HuH-7.5 (cell line): Measurements from ENCODE around the gene TMEM50A.
"Not testable (repeated sequence)": the region's sequence is repeated elsewhere in the genome, so short reads cannot be mapped to it uniquely, and the experiment has no call there.

ENCODE experiments used
- DNase-seq: peaks from one replicate; pipeline ENCODE4 v3.0.0; 2011; ENCODE audit warnings: low spot score

Gene TMEM50A

GRCh38 chr1:25387096-25387495 is 49.0 kb downstream of the TMEM50A start:
- not testable (repeated sequence) for DNase-seq

- DNase-seq: not testable (repeated sequence)
Measured at GRCh38 chr1:25388691-25389090, 50.6 kb downstream of the TMEM50A start.

GRCh38 chr1:25389721-25390120 is 51.6 kb downstream of the TMEM50A start:
- not testable (repeated sequence) for DNase-seq

- DNase-seq: no peak
Measured at GRCh38 chr1:25392841-25393240, 54.7 kb downstream of the TMEM50A start.

GRCh38 chr1:25397549-25397948 is 59.4 kb downstream of the TMEM50A start:
- not testable (repeated sequence) for DNase-seq

- not testable (repeated sequence) for DNase-seq
Measured at GRCh38 chr1:25398079-25398478, 59.9 kb downstream of the TMEM50A start.

GRCh38 chr1:25402947-25403803 is 65.0 kb downstream of the TMEM50A start:
- DNase-seq: not testable (repeated sequence)

- DNase-seq: not testable (repeated sequence)
Measured at GRCh38 chr1:25405731-25406305, 67.7 kb downstream of the TMEM50A start.

GRCh38 chr1:25409641-25410427 is 71.7 kb downstream of the TMEM50A start:
- not testable (repeated sequence) for DNase-seq
